NCI-H2227 (cell line): ENCODE results near the gene GGCX.
"Not testable (repeated sequence)": the region's sequence is repeated elsewhere in the genome, so short reads cannot be mapped to it uniquely, and the experiment has no call there.

Source experiments
- DNase-seq: peaks from one replicate; lab custom pipeline; 2025; ENCODE audit not compliant: unreplicated experiment; lab: John Stamatoyannopoulos, UW

The GGCX gene

DNA sequence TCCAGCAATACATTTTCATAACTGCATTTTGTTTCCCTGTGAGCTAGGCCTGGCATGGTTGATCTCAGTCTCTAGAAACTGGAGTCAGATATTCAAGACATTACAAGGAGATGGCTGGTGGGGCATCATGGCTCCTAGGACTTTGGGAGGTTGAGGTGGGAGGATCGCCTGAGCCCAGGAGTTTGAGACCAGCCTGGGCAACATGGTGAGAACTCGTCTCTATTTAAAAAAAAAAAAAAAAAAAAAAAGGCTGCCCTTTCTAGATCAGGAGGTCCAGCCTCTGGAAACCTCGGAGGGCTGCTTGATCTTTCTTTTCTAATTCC, 15.7 kb upstream of the GGCX start:
- no peak for DNase-seq

DNA sequence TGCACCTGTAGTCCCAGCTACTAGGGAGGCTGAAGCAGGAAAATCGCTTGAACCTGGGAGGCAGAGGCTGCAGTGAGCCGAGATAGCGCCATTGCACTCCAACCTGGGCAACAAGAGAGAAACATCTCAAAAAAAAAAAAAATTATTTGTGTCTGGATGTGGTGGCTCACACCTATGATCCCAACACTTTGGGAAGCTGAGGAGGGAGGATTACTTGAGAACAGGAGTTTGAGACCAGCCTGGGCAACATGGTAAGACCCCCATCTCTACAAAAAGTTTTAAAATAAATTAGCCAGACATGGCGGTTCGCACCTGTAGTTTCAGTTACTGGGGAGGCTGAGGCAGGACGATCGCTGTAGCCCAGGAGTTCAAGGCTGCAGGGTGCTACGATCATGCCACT, 14.4 kb upstream of the GGCX start:
- no peak for DNase-seq

DNA sequence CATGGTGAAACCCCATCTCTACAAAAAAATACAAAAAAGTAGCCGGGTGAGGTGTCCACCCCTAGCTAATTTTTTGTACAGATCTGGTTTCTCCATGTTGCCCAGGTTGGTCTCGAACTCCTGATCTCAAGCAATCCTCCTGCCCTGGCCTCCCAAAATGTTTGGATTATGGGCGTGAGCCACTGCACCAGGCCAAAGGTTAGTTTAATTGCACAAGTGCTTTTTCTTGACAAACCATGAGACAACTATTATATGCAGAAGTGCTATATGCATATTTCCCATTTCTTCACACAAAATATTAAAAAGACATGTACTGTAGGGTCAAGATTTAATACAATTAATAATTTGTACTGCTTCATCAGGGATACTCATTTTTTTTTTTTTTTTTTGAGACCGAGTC, 5.0 kb upstream of the GGCX start:
- DNase-seq: no peak

DNA sequence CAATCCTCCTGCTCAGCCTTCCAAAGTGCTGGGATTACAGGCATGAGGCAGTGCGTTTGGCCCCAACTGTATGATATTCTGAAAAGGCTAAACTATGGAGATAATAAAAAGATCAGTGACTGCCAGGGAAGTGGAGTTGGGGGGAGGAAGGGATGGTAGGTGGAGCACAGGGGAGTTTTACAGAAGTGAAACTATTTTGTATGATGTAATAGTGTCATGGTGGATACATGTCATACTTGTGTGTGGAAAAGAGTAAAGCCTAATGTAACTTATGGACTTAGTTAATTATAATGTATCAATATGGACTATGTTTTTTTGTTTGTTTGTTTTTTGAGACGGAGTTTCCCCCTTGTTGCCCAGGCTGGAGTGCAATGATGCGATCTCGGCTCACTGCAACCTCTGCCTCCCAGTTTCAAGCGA, 2.9 kb upstream of the GGCX start:
- DNase-seq: no peak

DNA sequence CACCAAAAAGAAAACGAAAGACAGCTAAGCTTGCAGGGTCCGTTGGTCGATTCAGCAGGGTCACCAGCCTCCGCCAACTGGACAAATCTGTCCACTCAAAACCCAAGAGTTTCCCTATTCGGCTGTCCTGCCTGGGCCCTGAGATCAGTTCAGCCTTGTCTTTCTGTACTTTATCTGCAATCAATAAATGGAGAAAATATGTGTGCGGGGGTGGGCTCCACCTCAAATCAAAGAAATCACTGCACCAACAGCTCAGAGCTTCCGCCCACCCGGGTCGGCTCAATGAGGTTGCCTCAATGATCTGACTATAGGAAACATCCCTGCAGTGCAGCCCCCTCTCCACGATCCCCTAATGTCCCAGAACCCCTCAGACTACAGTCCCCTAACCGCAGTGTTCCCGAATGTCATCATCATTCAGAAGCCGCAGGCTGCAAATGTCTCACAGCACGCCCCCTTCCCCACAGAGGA, 447 bp downstream of the GGCX start:
- no peak for DNase-seq

DNA sequence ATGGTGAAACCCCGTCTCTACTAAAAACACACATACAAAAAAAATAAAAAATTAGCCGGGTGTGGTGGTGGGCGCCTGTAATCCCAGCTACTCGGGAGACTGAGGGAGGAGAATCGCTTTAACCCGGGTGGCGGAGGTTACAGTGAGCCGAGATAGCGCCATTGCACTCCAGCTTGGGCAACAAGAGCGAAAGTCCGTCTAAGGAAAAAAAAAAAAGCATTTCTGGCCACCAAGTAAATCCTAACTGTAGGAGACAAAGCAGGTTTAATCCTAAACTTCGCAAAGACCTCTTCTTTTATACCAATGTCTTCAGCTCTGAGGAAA, 928 bp downstream of the GGCX start:
- not testable (repeated sequence) for DNase-seq

DNA sequence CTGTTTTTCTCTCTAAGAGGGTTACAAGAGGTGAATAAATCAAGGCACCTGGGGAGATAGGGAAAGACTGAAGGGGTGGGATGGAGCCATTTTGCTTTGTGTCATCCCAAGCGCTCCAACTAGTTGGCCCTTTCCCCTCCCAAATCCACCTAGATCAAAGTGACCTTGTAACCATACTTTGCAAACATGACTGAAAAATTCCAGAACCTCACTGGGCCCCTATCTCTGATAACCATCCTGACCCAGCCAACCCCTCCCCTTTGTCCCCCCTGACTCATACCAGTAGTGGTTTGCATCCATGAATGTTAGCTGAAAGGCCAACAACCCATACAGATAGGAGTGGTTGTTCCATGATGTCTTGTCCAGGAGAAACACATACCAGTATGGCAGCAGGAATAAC, 3.1 kb downstream of the GGCX start:
- DNase-seq: no peak

DNA sequence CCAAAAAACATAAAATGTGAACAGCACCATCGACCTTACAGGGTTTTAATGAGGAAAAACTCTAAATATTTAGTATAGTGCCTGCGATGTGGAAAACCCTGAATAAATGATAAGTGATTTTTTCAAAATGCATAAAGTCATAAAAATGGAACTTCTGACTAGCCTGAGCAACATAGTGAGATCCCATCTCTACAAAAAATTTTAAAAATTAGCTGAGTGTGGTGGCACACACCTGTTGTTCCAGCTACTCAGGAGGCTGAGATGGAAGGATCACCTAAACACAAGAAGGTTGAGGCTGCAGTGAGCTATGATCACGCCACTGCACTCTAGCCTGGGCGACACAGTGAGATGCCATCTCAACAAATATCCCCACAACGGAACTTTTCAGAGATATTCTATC, 4.2 kb downstream of the GGCX start:
- DNase-seq: no peak

DNA sequence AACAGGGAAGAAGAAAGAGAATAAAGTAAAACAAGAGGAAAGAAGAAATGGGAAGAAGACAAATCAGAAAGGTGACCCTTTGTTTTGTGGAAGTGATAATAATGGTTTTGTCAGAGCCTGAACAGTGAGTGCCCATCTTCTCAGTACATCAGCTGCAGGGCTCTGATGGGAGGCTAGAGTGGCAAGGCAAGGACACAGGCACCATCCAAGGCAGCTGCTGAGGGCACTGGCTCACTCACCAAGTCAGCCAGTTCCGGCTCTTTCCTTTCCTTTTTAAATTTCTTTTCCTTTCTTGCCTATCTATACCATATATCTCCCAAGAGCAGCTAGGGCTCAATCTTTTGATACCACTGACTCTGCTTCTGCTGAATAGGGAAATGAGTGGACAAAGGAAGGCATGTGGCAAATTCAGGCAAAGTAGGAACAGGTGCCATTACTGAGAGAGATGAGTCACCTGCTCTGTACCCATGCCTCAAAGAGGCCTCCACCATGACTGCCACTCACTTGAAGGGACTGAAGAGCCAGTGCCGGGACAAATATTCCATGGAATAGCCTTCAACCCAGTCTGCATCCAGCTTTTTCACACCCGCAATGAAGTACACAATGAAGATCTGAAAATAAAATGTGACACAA, 6.2 kb downstream of the GGCX start:
- no peak for DNase-seq

DNA sequence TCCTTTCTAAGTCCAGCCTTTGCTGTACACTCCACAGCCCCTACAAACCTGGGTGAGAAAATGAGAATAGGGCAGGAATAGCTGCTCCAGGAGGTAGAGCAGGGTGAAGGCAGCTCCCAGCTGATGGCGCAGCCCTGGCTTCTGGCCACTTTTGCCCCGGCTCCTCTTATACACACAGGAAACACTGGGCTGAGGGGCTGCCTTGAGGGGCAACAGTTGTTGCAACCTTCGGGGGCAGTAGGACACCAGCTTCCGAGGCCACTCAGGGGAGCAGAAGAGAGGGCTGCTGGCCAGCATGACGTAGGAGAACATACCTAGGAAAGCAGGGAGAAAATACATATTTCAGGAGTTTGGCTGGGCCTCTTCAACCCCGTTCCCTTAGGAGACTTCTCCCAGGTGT, 8.1 kb downstream of the GGCX start:
- DNase-seq: no peak

DNA sequence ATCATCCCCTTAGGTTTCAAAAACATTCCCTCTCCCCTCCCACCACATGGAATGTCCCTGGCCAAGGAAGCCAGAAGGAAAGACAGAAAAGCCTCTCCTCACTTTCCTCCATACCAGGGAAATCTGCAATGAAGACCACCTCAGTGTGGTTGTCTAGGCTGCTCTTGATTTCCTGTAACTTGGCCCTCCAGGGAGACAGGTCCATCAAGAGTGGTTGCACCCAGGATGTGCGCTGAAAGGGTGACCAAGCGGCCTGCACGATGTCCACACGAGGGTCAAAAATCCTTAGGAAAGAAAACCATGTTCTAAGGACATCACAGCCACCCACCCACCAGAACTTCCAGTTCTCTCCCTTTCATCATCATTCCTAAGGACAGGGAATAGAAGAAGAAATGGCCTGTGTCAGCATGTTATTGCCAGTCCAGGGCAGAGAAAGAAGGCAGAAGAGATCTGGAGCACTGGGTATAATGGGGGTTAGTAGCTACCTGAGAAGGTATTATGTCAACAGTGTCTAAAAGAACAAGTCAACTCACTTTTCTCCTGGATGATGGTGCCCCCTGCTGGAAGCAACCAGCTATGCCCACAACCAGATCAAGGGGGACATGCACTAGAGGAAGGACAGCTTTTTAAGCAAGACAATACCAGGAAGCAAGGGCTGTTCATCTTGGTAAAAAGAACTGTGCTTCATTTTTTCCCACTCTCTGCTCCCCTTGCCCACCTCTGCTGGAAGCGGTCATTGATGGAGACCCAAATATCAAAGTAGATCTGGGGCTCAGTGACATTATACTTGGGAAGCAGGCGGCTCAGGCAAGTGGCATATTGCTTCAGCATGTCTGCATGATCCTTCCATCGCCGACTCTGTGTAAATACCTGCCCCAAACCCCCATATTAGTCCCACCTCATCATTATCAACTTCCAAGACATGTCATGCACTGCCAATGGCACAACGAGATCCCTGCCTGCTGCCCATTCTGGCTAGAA, 9.3 kb downstream of the GGCX start:
- DNase-seq: peak; percentile 81

DNA sequence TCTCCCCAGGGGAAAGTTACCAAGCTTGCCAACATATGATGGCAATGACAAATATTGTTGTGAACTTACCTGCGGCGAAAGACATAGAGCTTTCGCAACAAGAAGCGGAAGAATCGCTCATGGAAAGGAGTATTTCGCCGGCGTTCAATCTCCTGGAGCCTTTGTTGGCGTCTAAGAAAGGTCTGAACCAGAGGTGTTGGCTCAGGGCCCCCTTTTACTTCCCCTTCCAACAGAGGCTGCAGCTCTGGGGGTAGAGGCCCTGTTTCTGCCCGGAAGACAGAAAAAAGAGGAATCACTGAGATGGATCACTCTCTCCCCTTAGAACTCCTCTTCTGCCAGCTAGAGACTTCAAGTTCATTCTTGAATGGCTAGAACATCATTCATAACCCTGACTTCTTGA, 10.8 kb downstream of the GGCX start:
- no peak for DNase-seq

DNA sequence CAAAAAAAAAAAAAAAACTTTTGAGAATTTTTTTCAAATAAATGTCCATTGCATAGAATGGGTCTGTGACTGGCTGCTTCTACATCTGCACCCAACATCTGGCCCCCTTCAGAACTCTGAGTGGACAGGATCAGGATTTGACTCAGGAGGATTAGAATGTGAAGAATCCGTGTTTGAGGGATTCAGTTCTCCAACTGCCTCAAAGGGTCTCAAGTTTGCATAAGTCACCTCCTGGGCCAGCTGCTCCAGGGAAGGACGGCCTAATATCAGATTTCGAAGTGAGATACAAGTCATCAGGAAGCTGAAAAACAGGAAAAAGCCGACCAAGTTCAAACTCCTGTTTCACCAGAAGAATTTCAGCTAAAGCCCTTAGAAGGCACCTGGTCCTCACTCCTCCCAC, 11.5 kb downstream of the GGCX start:
- DNase-seq: no peak

DNA sequence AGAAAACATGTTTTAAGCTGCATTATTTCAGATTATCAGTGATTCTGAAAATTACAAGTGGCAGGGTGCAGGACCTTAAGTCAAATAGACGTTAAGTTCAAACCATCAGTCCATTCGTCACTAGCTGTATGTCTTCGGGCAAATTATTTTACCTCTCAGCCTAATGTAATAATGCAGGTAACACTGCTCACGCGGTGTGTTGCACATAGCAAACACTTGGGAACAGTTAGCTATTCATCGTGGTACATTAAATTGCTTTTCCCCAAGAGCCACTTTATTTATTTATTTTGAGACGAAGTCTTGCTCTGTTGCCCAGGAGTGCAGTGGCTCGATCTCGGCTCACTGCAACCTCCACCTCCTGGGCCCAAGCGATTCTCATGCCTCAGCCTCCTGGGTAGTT, 12.2 kb downstream of the GGCX start:
- no peak for DNase-seq

DNA sequence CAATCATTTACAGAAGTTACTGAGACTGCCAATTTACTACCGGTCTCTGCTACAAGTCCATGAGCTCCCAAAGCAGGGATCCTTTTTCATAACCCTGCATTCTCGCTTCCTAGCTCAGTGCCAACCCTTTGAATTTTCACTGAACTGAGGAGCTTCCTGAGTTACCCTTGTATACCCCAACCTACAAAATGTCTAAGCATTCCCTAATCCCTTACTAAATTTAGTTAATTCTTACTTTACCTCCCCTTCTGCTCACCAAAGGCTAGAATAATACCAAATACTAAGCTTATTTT, 12.7 kb downstream of the GGCX start:
- DNase-seq: no peak

DNA sequence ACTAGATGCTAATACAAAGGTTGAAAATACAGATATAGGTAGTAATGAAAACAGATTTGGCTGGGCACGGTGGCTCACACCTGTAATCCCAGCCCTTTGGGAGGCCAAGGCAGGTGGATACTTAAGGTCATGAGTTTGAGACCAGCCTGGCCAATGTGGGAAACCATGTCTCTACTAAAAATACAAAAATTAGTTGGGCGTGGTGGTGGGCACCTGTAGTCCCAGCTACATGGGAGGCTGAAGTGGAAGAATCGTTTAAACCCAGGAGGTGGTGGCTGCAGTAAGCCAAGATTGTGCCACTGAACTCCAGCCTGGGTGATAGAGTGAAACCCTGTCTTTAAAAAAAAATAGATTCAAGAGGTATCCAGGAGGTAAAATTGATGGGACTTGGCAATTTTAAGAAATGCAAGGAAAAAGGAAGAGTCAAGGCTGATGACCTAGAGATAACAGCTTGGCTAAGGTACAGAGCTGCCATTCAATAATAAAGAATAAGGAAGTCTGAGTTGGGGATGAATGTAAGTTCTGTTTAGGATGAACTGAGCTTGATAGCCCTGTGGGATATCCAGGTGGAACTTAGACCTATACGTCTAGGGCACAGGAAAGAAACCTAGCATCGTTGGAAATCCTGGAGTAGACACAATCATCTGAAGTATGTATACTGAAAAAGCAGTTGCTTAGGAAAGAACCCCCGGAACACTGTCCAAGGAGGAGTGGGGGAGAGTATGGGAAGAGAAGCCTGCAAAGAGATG, 13.3 kb downstream of the GGCX start:
- DNase-seq: no peak

DNA sequence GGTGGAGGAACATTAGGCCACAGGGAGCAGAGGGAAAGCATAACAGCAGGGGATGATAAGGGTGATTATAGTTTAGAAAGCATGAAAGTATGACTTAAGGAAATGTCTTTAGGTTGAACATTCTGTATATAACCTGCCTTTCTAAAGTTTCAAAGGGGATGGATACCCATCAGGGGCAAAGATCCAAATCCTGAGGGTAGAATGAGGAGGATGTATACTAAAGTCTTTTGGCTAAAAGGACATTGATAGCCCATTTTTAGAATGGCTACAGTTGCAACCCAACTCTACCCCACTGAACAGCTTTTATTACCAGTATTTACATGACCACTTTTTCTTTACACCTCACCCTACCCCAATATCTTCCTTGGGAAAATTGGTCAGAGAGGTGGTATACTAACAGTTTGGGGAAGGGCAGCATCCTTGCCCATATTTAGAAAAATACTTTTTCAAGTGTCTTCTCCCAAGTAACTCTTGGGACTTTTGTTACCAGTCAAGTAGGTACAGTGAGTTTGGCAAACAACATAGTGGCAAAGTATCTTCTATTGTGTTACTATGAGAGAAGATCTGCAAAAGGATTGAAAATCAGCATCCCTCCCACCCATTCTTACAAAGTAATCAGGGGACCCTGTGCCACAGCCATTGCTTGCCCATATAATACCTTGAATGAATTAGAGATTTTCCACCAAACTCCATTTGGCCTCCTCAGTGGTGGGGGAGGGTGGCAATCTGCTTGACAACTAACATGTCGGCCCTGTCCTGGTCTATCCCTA, 14.0 kb downstream of the GGCX start:
- DNase-seq: no peak

DNA sequence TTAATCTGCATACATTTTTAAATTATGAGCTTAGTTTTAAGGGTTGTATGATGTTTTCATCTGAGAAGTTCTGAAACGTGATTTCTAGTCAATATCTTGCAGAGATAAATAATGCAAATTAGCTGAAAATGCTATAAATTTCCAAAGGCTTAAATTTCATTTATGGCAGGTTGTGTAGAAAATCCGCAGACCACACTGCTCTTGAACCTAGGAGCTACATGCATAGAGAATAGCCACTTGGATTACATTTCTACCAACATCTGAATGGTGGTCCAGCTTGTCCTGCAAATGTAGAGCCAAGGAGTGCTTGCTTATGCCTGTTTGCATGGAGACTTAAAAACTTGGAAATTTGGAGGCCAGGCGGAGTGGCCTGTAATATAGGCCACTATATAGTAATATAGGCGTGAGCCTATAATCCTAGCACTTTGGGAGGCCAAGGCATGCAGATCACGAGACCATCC, 15.5 kb downstream of the GGCX start:
- no peak for DNase-seq

DNA sequence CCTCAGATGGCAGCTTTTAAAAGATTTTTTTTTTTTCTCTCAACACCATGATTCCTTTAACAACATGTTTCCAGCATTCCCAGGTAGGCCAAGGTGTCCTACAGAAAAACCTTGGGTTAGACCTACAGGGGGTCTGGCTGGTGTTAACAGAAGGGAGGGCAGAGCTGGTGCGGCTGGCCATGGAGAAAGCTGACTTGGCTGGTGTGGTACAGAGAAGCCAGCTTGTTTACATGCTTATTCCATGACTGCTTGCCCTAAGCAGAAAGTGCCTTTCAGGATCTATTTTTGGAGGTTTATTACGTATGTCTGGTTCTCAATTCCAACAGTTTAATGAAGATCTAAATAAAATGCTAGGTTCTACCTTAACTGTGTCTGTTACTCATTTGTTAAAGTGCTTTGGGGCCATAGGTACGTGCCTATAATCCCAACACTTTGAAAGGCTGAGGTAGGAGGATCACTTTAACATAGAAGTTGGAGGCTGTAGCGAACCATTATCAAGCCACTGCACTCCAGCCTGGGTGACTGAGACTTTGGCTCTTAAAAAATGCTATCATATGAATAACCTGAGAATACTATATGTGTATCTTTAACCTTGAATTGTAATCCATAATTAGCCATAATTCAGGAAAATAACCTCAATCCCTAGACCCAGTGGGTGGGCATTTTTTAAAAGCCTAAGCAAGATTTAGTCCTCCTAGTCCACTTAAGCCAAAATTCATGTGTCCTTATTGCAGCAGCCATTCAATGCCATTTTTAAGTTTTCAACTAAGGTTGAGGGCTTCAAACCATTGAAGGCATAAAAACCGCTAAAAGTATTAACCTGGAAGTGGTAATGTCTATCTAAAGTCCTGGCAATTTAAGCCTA, 16.1 kb downstream of the GGCX start:
- not testable (repeated sequence) for DNase-seq

DNA sequence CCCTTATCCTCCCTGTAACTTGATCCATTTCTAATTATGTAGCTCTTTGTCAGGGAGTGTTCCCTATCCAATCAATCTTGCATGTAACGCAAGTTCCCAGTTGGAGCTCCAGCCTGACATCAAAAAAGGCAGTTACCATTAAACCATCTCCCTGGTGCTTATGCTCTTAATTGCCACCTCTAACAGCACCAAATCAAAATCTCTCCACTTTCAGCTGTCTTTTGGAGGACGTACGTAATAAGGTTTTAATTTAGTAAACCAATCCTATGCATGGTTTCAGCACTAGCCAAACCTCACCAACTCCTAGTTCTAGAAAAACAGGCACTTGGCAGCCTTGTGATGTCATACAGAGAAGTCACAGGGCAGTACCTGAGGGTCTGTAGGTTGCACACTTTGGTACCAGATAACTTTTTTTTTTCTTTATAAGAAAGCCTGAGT, 17.0 kb downstream of the GGCX start:
- DNase-seq: peak; percentile 55
